ENCODE data around the gene TNNC1.

The TNNC1 gene

GRCh38 chr3:52453496-52454249 is at the start of gene TNNC1:
TSS of gene TNNC1 (minus strand) at chr3:52454041. CDS start at chr3:52454015, 26 bp downstream.
- no peak for DNase-seq

GRCh38 chr3:52502808-52503350 is 49.0 kb upstream of the TNNC1 start:
- DNase-seq: no peak

GRCh38 chr3:52502001-52502400 is 48.2 kb upstream of the TNNC1 start:
- DNase-seq: no peak

GRCh38 chr3:52501046-52501445 is 47.2 kb upstream of the TNNC1 start:
- DNase-seq: no peak

GRCh38 chr3:52498137-52499054 is 44.6 kb upstream of the TNNC1 start:
- DNase-seq: no peak

- no peak for DNase-seq
Measured at GRCh38 chr3:52495777-52496602, 42.1 kb upstream of the TNNC1 start.

- DNase-seq: no peak
Measured at GRCh38 chr3:52494886-52495495, 41.1 kb upstream of the TNNC1 start, which contains the start of gene STAB1. TSS of gene STAB1 (plus strand) at chr3:52495338. CDS start at chr3:52495414, 76 bp downstream.

GRCh38 chr3:52494445-52494844 is 40.6 kb upstream of the TNNC1 start:
- DNase-seq: no peak

GRCh38 chr3:52493232-52494017 is 39.6 kb upstream of the TNNC1 start:
- DNase-seq: peak; percentile 32

- no peak for DNase-seq
Measured at GRCh38 chr3:52492059-52492458, 38.2 kb upstream of the TNNC1 start.

- DNase-seq: no peak
Measured at GRCh38 chr3:52490939-52491526, 37.2 kb upstream of the TNNC1 start.

GRCh38 chr3:52490035-52490938 is 36.4 kb upstream of the TNNC1 start:
- no peak for DNase-seq

- no peak for DNase-seq
Measured at GRCh38 chr3:52489453-52489852, 35.6 kb upstream of the TNNC1 start.

- no peak for DNase-seq
Measured at GRCh38 chr3:52488746-52489145, 34.9 kb upstream of the TNNC1 start.

- DNase-seq: no peak
Measured at GRCh38 chr3:52487788-52488691, 34.2 kb upstream of the TNNC1 start.

- DNase-seq: no peak
Measured at GRCh38 chr3:52487050-52487787, 33.4 kb upstream of the TNNC1 start.

- DNase-seq: no peak
Measured at GRCh38 chr3:52484680-52485461, 31.0 kb upstream of the TNNC1 start.

Measured in stimulated activated CD8-positive, alpha-beta memory T cell treated with anti-CD3 and anti-CD28 coated beads, Interleukin-4, amount 100 ng/mL, for 48 hours (primary cell).